ENCODE measurements around the gene SCAF1. TPM values are rescaled to one million over a fixed set of nuclear protein-coding genes. Genes with fewer than 3 reads are reported as not detected.

Gene SCAF1
- total RNA-seq, 1 donor: 18.1 TPM

DNA sequence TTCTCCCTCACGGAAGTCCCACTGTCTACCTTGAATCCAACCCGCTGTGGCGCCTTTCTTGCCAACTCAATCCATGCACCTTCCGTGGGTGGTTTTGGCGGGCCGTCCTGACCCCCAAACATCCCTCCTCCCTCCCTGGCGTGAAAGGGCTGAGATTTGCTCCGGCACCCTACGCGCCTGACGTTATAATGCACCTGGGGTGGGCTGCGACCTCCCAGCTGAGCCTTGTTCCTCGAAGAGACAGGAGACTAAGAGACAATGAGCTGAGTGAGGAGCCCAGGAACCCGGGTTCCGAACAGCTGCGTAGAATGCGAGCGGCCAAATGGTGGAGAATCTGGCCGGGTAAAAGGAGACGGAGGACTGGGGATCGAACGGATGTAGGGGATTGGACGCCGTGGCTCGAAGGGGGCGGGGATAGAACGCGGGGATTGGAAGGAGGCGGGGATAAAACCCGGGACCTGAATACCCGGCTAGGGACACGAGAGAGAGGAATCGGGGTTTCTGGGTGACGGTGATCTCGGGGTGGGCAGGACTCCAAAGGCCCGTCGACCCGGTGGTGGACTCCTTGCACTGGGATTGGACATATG is 48.7 kb downstream of the SCAF1 start, which contains the start of gene CPT1C:
Gene CPT1C, plus strand, starts transcription at position 461 of the 587 bp plus-strand sequence. CDS start 1,137 bp downstream, outside the sequence.
- H3K4me3 ChIP-seq (ENCODE audit: low read depth, low read length): peak within 1 kb of the TSS; percentile 65
- TF ChIP-seq, protein P1, sequence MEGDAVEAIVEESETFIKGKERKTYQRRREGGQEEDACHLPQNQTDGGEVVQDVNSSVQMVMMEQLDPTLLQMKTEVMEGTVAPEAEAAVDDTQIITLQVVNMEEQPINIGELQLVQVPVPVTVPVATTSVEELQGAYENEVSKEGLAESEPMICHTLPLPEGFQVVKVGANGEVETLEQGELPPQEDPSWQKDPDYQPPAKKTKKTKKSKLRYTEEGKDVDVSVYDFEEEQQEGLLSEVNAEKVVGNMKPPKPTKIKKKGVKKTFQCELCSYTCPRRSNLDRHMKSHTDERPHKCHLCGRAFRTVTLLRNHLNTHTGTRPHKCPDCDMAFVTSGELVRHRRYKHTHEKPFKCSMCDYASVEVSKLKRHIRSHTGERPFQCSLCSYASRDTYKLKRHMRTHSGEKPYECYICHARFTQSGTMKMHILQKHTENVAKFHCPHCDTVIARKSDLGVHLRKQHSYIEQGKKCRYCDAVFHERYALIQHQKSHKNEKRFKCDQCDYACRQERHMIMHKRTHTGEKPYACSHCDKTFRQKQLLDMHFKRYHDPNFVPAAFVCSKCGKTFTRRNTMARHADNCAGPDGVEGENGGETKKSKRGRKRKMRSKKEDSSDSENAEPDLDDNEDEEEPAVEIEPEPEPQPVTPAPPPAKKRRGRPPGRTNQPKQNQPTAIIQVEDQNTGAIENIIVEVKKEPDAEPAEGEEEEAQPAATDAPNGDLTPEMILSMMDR (IDR thresholded peaks at IDR 0.05; ENCODE audit: insufficient read depth, low read depth, low read length): no peak
- peak; percentile 74 for DNase-seq (ENCODE audit: low read depth)

DNA sequence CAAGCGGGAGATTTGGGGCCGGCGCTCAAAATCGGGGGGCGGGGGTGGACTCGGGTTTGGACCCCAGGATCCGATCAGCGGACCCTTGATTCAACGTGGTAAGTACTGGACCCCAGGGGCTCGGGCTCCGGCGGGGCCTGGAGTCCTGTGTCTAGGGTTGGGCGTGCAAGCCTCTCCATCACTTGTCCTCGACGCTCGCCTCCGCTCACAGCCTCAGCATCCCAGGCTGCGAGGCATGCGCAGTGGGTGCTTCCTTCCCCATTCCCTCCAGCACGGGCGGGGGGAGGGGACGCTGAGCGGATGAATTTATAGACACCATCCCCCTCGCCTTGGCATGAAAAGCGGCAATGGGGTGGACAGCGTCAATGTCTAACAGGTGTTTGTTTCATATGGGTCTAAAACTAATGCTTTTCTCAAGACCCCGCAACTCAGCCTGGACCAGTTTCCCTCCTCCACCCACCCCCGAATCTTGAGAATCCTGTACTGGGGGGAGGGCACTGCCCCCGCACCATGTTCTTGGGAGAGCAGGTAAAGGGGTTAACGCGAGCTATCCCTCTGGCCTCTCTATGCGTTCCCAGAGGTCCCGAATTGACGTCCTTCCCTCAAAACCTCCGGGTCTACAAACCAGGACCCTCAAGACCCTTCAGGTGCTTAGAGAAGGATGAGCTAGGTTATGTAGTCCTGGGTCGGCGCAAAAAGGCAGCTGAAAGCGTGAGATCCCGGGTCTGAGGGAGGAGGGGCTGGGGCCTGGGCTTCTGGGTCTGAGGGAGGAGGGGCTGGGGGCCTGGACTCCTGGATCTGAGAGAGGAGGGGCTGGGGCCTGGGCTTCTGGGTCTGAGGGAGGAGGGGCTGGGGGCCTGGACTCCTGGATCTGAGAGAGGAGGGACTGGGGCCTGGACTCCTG is 49.5 kb downstream of the SCAF1 start:
- TF ChIP-seq, protein P1 (IDR thresholded peaks at IDR 0.05; ENCODE audit: insufficient read depth, low read depth, low read length): no peak
- peak overlapping the region; percentile 65 for H3K4me3 ChIP-seq (ENCODE audit: low read depth, low read length)
- peak; percentile 55 for DNase-seq (ENCODE audit: low read depth)

DNA sequence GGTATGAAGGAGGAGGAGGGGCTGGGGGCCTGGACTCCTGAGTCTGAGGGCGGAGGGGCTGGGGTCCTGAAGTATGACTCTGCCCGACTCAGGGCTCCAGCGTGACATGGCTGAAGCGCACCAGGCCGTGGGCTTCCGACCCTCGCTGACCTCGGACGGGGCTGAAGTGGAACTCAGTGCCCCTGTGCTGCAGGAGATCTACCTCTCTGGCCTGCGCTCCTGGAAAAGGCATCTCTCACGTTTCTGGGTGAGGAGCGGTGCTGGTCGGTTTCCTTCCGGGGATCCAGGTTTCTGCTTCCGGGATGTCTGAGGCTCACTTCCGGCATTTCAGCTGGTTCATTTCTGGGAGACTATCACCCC is 50.1 kb downstream of the SCAF1 start:
- TF ChIP-seq, protein P1 (IDR thresholded peaks at IDR 0.05; ENCODE audit: insufficient read depth, low read depth, low read length): no peak
- no peak for DNase-seq (ENCODE audit: low read depth)
- H3K4me3 ChIP-seq (ENCODE audit: low read depth, low read length): peak overlapping the region; percentile 65

DNA sequence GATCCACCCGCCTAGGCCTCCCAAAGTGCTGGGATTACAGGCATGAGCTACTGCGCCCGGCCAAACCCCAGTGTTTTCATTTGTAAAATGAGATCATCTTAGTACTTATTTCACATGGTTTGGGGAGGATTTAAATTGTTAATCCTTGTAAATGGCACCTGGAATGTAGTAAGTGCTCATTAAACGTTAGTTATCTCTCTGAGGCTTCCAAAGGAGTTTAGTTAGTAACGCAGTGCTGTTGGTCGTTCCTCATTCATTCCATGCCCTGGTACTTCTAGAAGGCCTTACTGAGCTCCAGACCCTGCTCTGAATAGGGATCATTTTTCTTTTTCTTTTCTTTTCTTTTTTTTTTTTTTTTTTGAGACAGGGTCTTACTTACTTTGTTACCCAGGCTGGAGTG is 54.1 kb downstream of the SCAF1 start:
- no peak overlapping the region for H3K4me3 ChIP-seq (ENCODE audit: low read depth, low read length)
- TF ChIP-seq, protein P1 (IDR thresholded peaks at IDR 0.05; ENCODE audit: insufficient read depth, low read depth, low read length): no peak
- no peak for DNase-seq (ENCODE audit: low read depth)

DNA sequence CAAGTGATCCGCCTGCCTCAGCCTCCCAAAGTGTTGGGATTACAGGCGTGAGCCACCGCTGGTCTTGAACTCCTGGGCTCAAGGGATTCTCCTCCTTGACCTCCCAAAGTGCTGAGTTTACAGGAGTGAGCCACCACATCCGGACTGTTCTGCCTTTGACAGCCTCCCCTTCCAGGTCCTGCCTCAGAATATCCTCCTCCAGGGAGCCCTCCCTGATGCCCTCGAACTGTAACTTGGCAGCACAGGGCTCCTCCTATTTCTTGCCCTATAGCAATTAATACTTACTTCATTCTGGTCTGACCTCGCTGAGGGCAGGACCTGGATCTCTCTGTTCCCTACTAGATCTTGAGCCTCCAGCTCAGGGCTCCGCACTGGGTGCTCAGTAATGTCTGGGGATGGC is 54.9 kb downstream of the SCAF1 start:
- TF ChIP-seq, protein P1 (IDR thresholded peaks at IDR 0.05; ENCODE audit: insufficient read depth, low read depth, low read length): no peak
- no peak overlapping the region for H3K4me3 ChIP-seq (ENCODE audit: low read depth, low read length)
- DNase-seq (ENCODE audit: low read depth): no peak

DNA sequence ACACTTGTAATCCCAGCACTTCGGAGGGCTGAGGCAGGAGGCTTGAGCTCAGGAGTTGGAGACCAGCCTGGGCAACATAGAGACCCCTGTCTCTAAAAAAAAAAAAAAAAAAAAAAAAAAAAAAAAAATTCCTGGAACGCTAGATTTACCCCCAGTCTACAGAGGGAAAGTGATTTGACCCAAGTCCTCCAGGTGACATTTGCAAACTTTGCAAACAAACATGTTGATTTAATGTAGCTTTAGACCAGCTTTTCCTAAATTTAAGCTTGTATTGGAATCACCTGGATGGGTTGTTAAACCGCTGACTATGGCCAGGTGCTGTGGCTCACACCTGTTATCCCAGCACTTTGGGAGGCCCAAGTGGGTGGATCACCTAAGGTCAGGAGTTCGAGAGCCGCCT is 57.4 kb downstream of the SCAF1 start:
- no peak overlapping the region for H3K4me3 ChIP-seq (ENCODE audit: low read depth, low read length)
- DNase-seq (ENCODE audit: low read depth): no peak
- TF ChIP-seq, protein P1 (IDR thresholded peaks at IDR 0.05; ENCODE audit: insufficient read depth, low read depth, low read length): no peak

Data from fibroblast of villous mesenchyme (primary cell).